HG02970 (cell line): ENCODE results near the gene FSD1L.
A peak's percentile ranks its signal among the peaks of the same experiment; 100 is the strongest.
"Not testable (repeated sequence)": the region's sequence is repeated elsewhere in the genome, so short reads cannot be mapped to it uniquely, and the experiment has no call there.

Experiments
- ATAC-seq: cut with Tn5 transposase; IDR thresholded peaks from one replicate; pipeline ENCODE4 v1.9.1; 2021; ENCODE audit warnings: mild to moderate bottlenecking, moderate library complexity, moderate number of reproducible peaks; ENCODE audit not compliant: unreplicated experiment, low FRiP score

FSD1L gene

DNA sequence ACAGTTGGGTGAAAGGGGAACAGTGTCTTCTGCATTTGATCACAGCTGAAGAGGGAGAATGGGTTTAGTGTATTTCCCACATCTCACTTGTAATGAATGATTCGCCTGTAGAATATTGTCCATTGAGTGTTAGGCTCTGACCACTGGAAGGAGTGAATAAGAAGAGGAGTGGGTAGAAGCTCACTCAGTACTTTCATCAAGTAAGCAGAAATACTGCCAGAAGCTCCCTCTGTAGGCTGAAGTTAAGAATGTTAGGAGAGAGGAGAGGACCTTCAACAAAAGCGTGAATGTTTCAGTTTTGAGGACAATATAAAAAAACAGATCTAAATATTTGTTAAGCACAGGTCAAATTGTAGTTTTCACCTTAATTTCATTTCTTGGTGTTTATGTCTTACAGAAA is 27.5 kb downstream of the FSD1L start:
- ATAC-seq, result no peak

DNA sequence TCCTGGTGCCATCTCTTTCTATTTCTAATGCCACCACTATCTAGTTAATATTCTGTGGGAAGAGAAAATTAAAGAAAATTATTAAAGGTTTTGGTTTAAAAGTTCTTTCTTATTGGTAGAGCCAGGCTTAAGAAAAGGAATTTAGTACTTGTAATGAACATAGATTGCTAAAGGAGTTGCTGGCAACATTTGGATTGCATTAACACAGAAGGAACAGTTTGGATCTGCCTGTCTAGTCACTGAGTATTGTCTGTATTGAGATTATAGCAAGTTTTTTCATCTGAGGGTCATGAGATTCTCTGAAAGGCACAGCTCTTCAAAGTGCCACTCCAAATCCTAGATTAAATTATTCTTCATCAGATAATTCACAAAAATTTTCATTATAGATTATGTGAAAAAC is 32.0 kb downstream of the FSD1L start:
- ATAC-seq, result no peak

DNA sequence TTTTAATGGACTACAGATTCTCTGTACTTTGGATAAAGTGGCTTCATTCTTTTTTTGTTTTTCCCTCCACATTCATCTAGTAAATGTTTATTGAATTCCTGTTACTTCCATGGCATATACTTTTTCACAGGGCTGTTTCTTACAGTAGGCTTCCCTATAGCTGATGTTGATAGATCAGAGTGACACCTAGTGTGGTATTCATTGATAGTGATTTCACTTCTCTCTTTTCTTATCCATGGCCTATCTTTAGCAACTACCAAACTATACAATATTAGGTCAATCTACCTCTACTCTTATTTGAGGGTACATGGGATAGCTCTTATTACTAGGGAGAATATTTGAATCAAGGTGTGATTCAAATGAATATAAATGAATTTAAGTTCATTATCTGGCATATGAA is 35.8 kb downstream of the FSD1L start:
- ATAC-seq, result no peak

DNA sequence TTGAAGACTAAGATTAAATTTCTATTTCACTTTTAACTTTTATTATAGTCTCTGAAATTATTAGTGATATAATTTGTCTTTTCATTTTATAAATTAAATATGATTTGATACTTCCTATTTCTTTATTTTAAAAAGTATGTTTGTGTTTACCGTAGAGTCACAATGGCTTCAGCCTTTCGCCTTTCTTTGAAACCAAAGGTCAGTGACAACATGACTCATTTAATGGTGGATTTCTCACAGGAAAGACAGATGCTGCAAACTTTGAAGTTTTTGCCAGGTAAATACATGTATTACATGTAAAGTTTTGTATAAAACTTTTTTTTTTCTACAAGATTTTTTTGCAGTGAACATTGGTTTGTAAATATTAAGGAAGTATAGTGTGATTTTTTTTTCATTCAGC is 36.4 kb downstream of the FSD1L start:
- ATAC-seq, result no peak

DNA sequence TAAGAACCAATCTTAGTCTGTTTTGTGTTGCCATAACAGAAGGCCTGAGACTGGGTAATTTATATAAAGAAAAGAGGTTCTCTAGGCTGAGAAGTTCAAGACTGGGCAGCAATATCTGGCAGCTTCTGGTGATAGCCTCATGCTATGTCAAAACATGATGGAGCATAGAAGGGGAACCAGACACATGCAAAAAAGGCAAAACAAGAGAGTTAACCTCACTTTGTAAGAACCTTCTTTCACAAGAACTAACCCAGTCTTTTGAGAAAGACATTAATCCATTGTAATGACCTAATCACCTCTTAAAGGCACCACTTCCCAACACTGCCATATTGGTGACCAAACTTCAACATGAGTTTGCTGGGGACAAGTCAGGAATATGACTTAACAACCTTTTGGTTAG is 37.3 kb downstream of the FSD1L start:
- no peak for ATAC-seq

DNA sequence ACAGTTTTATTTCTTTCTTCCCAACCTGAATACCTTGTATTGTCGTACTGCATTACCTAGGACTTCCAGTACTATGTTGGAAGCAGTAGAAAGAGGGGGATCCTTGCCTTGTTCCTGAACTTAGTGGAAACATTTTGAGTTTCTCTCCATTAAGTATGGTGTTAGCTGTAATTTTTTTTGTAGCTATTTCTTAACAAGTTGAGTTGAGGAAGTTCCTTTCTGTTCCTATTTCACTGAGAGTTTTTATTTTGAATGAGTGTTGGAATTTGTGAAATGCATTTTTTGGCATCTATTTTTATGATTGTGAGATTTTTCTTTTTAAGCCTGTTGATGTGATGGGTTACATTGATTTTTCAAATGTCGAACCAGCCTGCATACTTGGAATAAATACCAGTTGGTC is 49.0 kb downstream of the FSD1L start:
- ATAC-seq, result no peak

DNA sequence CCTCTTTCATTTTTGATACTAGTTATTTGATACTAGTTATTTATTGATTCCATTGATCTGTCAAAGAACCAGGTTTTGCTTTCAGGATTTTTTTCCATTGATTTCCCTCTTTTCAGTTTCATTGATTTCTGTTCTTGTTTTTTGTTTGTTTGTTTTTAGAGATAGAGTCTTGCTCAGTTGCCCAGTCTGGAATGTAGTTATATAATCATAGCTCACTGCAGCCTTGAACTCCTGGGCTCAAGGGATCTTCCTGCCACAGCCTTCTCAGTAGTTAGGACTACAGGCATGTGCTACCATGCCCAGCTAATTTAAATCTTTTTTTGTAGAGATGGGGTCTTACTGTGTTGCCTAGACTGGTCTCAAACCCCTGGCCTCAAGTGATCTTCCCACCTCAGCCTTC is 49.9 kb downstream of the FSD1L start:
- no peak for ATAC-seq

DNA sequence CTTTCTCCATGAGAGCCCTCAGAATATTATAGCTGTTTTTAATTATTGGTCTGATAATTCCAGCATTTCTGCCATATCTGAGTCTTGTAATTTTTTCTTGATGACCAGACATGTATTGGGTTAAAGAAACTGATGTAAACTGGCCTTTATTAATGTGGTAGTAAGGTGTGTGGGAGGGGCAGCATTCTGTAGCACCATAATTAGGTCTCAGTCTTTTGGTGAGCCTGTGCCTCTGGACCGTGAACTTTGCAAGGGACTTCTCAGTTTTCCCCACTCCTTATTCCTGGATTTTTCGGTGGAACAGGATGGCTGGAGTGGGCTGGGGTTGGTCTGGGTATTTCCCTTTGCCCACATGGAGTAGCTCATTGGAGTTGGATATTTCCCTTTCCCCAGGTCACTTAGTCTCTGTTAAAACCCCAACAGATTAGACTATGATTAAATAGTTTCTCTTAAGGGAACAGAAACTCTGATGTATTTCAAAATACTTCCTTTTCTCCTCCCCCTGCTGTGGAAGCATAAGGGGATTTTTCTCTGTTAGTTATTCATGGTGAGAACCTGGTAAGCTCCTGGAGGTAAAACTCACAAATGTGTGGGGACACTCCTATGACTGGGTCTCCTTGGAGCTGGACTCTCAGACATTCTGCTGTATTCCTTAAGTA is 52.4 kb downstream of the FSD1L start:
- peak; percentile 64 for ATAC-seq

DNA sequence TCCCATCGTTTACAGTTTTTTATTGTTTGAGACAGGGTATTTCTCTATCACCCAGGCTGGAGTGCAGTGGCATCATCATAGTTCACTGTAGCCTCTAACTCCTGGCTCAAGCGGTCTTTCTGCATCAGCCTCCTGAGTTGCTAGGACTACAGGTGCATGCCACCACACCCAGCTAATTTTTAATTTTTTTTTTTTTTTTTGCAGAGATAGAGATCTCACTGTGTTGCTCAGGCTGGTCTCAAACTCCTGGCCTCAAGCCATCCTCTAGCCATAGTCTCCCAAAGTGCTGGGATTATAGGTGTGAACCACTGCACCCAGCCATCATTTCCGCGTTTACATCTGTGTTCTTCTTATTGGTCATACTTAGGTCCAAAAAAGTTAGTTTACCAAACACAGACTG is 53.6 kb downstream of the FSD1L start:
- ATAC-seq, result no peak

DNA sequence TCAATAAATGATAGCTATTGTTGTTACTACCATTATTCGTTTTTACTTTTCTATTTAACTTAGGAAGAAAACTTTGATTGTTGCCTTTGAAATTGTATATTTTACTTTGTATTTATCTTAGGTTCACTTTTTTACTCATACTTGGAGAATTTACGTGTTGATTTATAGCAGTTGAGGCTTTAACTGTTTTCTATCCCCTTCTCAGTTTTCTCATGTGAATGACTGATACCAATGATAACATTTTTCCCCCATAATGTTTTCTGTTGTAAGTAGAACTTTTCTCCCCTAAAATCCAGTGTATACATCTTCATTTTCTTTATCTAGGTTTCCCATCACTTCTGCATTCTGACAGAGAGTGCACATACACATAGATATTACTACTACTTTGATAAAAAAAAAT is 54.4 kb downstream of the FSD1L start:
- ATAC-seq, result no peak

DNA sequence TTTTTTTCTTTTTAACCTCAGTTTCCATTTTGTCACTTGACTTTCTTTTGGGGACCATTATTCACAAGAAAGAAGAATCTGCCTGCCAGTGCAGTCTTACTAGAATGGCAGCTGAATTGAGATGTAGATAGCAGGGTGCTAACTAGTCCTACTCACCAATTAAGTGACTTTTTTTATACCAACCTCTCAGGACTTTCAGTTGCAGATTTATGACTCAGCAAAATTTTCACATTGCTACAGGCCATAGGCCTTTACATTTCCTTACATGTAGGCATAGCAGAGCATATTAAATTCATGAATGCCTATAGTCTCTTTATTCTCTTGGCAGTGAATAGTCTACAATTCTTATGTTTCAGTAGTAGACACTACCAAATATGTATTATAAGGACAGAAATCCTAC is 56.0 kb downstream of the FSD1L start:
- no peak for ATAC-seq

DNA sequence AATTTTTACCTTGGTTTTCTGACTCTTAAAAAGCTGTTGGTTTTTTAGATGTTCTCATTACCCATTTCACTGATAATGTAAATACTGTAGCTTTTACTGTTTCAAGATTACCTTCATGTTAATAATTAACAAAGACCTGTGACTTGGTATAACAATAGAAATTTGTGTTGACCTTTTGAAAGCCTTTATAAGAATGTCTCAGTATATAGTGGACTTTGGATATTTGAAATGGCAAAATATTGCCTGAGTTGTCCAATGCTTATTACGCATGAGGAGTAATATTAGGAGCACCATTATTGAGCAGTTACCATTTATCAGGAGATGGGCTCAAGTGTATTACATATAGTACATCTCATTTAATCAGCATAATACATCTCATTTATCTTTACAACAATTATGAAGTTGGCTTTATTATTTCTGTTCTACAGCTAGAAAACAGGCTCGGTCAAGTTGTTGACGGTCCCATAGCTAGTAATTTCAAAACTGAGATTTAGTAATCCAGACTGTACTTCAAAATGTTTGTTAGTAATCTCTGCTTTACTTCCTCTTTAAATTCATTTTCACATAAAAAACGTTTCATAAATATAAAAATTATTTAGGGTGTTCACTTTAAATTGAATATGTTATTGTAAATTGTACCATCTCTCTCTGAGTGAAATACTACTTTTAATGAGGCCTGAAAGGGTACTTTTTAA is 59.4 kb downstream of the FSD1L start:
- ATAC-seq, result no peak

DNA sequence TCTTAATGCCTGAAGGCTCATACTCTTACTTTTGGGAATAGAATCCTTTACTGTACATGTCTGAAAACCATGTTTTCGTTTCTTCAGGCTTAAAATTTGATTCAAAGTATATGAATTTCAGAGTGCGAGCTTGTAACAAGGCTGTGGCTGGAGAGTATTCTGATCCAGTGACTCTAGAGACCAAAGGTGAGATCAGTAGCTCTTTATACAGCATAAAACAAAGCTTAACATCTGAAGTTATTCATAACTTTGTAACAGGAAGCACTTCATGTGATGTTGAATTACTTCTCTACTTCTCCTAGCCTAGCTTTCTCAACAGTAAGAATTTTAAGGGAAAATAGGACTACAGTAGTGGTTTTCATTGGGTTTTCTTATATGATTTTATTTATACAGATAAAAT is 60.7 kb downstream of the FSD1L start:
- ATAC-seq, result no peak

DNA sequence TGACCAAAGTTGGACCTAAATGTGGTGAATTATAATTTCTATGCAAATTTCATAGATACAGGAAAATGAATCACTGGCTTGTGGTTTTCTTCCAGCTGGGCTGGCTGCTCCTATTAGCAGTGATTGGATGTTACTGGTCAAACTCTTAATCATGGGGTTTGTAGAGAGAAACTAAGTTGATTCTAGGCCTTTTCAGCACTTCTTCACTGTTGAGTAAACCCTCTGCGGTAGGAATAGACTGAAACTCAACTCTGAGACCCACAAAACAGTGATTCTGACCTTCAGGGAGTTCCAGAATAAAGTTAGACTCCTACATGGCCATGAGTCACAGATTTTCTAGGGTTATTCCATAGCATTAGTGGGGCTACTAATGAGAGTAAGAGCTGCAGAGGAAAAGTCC is 62.2 kb downstream of the FSD1L start:
- no peak for ATAC-seq

DNA sequence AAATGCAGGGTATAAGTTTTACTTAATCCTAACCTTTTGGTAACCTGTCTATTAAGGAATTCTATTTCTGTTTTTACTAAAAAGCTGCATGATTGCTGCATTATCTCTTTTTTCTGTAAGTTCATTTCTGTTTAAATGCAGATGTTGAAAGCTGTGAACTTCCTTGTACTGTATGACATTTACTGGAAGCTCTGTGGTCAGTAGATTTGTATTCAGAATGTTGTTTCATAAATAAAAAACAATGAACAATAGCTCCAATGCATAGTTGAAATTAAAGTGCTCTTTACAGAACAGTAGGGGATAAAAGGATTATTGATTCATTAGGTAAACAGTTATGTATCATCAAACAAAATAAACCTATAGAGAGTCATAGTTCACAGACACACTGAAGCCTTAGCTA is 63.6 kb downstream of the FSD1L start:
- ATAC-seq, result no peak

DNA sequence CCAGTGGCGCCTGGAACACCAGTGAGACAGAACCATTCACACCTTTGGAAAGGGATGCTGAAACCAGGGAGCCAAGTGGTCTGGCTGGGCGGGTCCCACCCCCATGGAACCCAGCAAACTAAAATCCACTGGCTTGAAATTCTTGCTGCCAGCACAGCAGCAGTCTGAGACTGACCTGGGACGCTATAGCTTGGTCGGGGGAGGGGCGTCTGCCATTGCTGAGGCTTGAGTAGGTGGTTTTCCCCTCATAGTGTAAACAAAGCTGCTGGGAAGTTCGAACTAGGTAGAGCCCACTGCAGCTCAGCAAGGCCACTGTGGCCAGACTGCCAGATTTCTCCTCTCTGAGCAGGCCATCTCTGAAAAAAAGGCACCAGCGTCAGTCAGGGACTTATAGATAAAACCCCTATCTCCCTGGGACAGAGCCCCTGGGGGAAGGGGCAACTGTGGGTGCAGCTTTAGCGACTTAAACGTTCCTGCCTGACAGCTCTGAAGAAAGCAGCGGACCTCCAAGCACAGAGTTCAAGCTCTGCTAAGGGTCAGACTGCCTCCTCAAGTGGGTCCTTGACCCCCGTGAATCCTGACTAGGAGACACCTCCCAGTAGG is 68.1 kb downstream of the FSD1L start:
- no peak for ATAC-seq

DNA sequence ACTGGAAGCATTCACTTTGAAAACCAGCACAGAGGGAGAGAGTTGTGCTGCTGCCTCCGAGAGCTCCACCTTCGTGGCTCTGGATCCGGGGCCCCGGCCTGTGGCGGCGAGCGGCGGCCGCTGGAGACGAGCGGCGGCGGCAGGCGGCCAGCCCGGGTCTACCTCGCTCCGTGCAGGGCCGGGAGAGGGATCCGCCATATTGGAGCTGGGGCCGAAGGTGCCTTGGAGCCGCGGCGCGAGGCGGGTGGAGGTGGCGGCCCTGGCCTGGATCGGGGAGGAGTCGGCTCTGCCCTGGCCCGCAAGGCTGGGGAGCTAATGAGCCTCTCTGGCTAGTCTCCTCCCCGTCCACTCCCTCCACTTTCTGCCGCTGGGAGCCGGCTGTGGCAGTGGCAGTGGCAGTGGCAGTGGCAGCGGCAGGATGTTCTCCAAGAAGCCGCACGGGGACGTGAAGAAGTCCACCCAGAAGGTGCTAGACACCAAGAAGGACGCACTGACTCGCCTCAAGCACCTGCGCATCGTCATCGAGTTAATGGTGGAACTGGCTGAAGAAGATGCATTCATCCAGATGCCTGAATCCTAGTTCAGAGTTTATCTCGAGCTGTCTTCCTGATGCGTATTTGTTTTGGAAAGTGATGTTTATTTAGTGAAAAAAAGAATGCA is 72.0 kb downstream of the FSD1L start:
- ATAC-seq, result peak; percentile 66

DNA sequence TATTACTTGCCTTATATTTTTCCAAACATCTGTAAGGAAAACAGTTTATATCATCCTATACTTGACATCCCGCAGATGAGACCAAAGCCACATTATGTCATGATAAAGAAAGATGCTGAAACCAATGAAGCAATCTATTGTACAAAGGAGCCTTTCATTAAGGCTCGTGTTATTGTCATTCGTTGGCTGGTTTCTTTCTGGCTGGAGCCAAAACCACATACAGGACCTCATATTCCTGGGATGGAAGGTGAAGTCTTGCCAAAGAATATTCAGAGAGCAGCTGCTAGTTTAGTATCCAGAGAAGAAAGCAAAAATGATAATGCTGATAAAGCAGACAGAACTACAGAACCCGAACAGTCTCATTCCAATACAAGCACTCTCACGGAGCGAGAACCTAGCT is 73.2 kb downstream of the FSD1L start:
- not testable (repeated sequence) for ATAC-seq

DNA sequence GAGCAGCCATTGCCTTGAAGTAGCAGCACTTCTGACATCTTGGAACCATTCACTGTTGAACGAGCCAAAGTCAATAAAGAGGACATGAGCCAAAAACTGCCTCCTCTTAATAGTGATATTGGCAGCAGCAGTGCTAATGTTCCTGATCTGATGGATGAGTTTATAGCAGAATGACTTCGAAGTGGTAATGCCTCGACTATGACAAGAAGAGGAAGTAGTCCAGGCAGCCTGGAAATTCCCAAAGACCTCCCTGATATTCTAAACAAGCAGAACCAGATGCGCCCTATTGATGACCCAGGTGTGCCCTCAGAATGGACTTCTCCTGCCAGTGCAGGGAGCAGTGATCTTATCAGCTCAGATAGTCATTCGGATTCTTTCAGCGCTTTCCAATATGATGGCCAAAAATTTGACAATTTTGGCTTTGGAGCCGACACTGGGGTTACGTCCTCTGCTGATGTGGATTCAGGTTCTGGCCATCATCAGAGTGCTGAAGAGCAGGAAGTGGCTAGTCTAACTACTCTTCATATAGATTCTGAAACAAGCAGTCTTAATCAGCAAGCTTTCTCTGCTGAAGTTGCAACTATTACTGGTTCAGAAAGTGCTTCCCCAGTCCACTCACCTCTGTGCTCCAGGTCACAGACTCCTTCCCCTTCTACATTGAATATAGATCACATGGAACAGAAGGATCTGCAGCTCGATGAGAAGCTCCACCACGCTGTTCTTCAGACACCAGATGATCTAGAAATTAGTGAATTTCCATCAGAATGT is 75.0 kb downstream of the FSD1L start:
- ATAC-seq, result not testable (repeated sequence)

DNA sequence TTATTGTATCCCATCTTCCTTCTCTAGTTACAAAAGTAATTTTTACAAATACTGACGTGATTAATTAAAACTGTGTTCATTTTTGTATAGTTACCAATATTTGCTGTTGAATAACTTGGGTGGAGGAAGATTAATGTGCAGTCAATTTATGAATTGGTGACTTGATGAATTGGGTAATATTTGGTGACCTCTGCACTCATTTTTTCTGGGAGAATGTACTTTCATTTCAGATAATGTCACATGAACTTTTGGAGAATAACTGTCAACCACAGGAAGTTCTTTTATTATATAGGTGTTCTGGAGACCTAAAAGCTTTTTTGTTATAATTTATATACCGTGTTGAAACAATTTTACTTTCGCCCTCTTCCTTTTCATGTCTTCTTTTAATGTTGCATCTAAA is 83.7 kb downstream of the FSD1L start:
- ATAC-seq, result no peak
